Dedifferentiated amniotic fluid mesenchymal stem cell (primary cell): ENCODE data around the gene IPO9.

Experiments used
- DNase-seq: peaks from one replicate; pipeline ENCODE4 v3.0.0-alpha.2; 2016; ENCODE audit errors: extremely low spot score

Gene IPO9

GRCh38 chr1:201904579-201904978 lies 75.6 kb downstream of the IPO9 start:
- DNase-seq = peak; percentile 79

- DNase-seq = no peak
Observed at GRCh38 chr1:201905234-201905890, 76.4 kb downstream of the IPO9 start.

GRCh38 chr1:201906336-201906735 lies 77.4 kb downstream of the IPO9 start:
- DNase-seq = no peak

GRCh38 chr1:201907621-201908020 lies 78.7 kb downstream of the IPO9 start:
- DNase-seq = no peak

- DNase-seq = no peak
Observed at GRCh38 chr1:201911826-201912571, 83.0 kb downstream of the IPO9 start.

- DNase-seq = no peak
Observed at GRCh38 chr1:201912832-201913231, 83.9 kb downstream of the IPO9 start.

GRCh38 chr1:201914456-201915235 lies 85.7 kb downstream of the IPO9 start:
- no peak for DNase-seq

GRCh38 chr1:201916649-201917249 lies 87.8 kb downstream of the IPO9 start:
- DNase-seq = peak; percentile 40

GRCh38 chr1:201917362-201918033 lies 88.5 kb downstream of the IPO9 start:
- peak; percentile 50 for DNase-seq

GRCh38 chr1:201918343-201918742 lies 89.4 kb downstream of the IPO9 start:
- no peak for DNase-seq

GRCh38 chr1:201921952-201922558 lies 93.1 kb downstream of the IPO9 start:
- no peak for DNase-seq

GRCh38 chr1:201925301-201925567 lies 96.3 kb downstream of the IPO9 start:
- DNase-seq = no peak

GRCh38 chr1:201925981-201926645 lies 97.2 kb downstream of the IPO9 start:
- no peak for DNase-seq

- DNase-seq = no peak
Observed at GRCh38 chr1:201928266-201928665, 99.3 kb downstream of the IPO9 start.

GRCh38 chr1:201930137-201930536 lies 101.2 kb downstream of the IPO9 start:
- no peak for DNase-seq

GRCh38 chr1:201930803-201931202 lies 101.8 kb downstream of the IPO9 start:
- no peak for DNase-seq
